HG02840 (cell line): ENCODE data around the gene MRTFA.
A peak's percentile ranks its signal among the peaks of the same experiment; 100 is the strongest.
"Not testable (repeated sequence)": the region's sequence is repeated elsewhere in the genome, so short reads cannot be mapped to it uniquely, and the experiment has no call there.

Experiments
- ATAC-seq: cut with Tn5 transposase; IDR thresholded peaks from one replicate; pipeline ENCODE4 v1.9.1; 2021; ENCODE audit warnings: mild to moderate bottlenecking, moderate library complexity, moderate number of reproducible peaks; ENCODE audit not compliant: unreplicated experiment, low FRiP score

MRTFA gene

GRCh38 chr22:40504285-40505249 is 132.0 kb downstream of the MRTFA start:
- ATAC-seq: no peak

- no peak for ATAC-seq
These were observed 133.6 kb downstream of the MRTFA start for GRCh38 chr22:40502919-40503318.

- not testable (repeated sequence) for ATAC-seq
These were observed 136.1 kb downstream of the MRTFA start for GRCh38 chr22:40500465-40500786.

GRCh38 chr22:40499209-40499623 is 137.3 kb downstream of the MRTFA start:
- ATAC-seq: no peak

GRCh38 chr22:40498420-40499208 is 137.9 kb downstream of the MRTFA start:
- ATAC-seq: no peak

- no peak for ATAC-seq
These were observed 143.1 kb downstream of the MRTFA start for GRCh38 chr22:40493441-40493840.

GRCh38 chr22:40491990-40492631 is 144.4 kb downstream of the MRTFA start:
- ATAC-seq: peak; percentile 89

- ATAC-seq: no peak
These were observed 148.8 kb downstream of the MRTFA start for GRCh38 chr22:40487663-40488249.

- ATAC-seq: no peak
These were observed 149.4 kb downstream of the MRTFA start for GRCh38 chr22:40486962-40487602.

- ATAC-seq: no peak
These were observed 150.5 kb downstream of the MRTFA start for GRCh38 chr22:40485813-40486667.

GRCh38 chr22:40484906-40485669 is 151.4 kb downstream of the MRTFA start:
- ATAC-seq: no peak

- ATAC-seq: no peak
These were observed 153.6 kb downstream of the MRTFA start for GRCh38 chr22:40482886-40483285.

GRCh38 chr22:40482391-40482790 is 154.1 kb downstream of the MRTFA start:
- ATAC-seq: no peak

GRCh38 chr22:40480996-40481395 is 155.5 kb downstream of the MRTFA start:
- no peak for ATAC-seq

- no peak for ATAC-seq
These were observed 156.5 kb downstream of the MRTFA start for GRCh38 chr22:40479887-40480538.

- no peak for ATAC-seq
These were observed 157.3 kb downstream of the MRTFA start for GRCh38 chr22:40479126-40479800.

GRCh38 chr22:40478338-40479125 is 158.0 kb downstream of the MRTFA start:
- no peak for ATAC-seq
